Upper lobe of left lung (tissue), 4 donors: Measurements from ENCODE around the gene GFAP.

Source experiments
- POLR2AphosphoS5 ChIP-seq, 2 donors: sonication (generic); formaldehyde crosslinking; IDR thresholded peaks; one replicate each; pipeline ENCODE4 v1.5.1; 2017; ENCODE audit warnings: antibody characterized with exemption in 2 of 2
- TF ChIP-seq, protein P1 (sequence below), 6 experiments: fragments of 450-650 bp in 4 of 6; fragments of 200-600 bp in 2 of 6; sonication (generic) in 2 of 6; IDR thresholded peaks; one replicate each; pipeline ENCODE4 v1.5.1; 2016 to 2019; ENCODE audit warnings: antibody characterized with exemption in 6 of 6

DNA sequence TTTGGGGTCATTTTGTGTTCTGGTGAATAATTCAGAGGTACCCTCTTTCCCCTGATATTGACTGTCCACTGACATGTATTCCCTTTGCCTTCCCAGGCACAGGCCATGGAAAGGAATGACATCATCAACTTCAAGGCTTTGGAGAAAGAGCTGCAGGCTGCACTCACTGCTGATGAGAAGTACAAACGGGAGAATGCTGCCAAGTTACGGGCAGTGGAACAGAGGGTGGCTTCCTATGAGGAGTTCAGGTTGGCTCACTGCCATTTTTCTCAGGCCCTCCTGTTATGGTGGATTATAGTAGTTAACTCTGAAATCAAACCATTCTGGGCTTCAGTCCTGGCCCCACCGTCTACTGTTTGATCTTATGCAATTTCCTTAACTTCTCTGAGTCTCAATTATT, 14.4 kb downstream of the GFAP start:
- TF ChIP-seq, protein P1, sequence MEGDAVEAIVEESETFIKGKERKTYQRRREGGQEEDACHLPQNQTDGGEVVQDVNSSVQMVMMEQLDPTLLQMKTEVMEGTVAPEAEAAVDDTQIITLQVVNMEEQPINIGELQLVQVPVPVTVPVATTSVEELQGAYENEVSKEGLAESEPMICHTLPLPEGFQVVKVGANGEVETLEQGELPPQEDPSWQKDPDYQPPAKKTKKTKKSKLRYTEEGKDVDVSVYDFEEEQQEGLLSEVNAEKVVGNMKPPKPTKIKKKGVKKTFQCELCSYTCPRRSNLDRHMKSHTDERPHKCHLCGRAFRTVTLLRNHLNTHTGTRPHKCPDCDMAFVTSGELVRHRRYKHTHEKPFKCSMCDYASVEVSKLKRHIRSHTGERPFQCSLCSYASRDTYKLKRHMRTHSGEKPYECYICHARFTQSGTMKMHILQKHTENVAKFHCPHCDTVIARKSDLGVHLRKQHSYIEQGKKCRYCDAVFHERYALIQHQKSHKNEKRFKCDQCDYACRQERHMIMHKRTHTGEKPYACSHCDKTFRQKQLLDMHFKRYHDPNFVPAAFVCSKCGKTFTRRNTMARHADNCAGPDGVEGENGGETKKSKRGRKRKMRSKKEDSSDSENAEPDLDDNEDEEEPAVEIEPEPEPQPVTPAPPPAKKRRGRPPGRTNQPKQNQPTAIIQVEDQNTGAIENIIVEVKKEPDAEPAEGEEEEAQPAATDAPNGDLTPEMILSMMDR (IDR thresholded peaks at IDR 0.05), result no peak
- peak in 1 of 2 donors; percentile 17 for TF ChIP-seq POLR2AphosphoS5 (IDR thresholded peaks at IDR 0.05)
